VCaP (cell line): ENCODE results near the gene RALGAPA1.
A peak's percentile ranks its signal among the peaks of the same experiment; 100 is the strongest.

Experiments
- H3K27ac ChIP-seq: fragments of 450-650 bp; 2 replicates; pipeline ENCODE4 v1.5.1; 2017
- CTCF ChIP-seq: fragments of 450-650 bp; conservative IDR thresholded peaks from 2 replicates; pipeline ENCODE4 v1.5.1; 2017; ENCODE audit warnings: mild to moderate bottlenecking, moderate library complexity

The RALGAPA1 gene

GRCh38 chr14:35725930-35726329 is 83.2 kb downstream of the RALGAPA1 start:
- no peak for TF ChIP-seq CTCF

GRCh38 chr14:35715079-35715478 is 94.0 kb downstream of the RALGAPA1 start:
- no peak overlapping the region for H3K27ac ChIP-seq
- no peak for TF ChIP-seq CTCF

More at GRCh38 chr14:35725930-35726329, 83.2 kb downstream of the RALGAPA1 start:
- H3K27ac ChIP-seq = peak overlapping the region; percentile 43

GRCh38 chr14:35712466-35712865 is 96.6 kb downstream of the RALGAPA1 start:
- H3K27ac ChIP-seq = no peak overlapping the region
- TF ChIP-seq CTCF = no peak

- H3K27ac ChIP-seq = no peak overlapping the region
- no peak for TF ChIP-seq CTCF
Observed at GRCh38 chr14:35708062-35708461, 101.0 kb downstream of the RALGAPA1 start.

- H3K27ac ChIP-seq = no peak overlapping the region
- no peak for TF ChIP-seq CTCF
Observed at GRCh38 chr14:35705636-35706035, 103.5 kb downstream of the RALGAPA1 start.

- no peak for TF ChIP-seq CTCF
- no peak overlapping the region for H3K27ac ChIP-seq
Observed at GRCh38 chr14:35704793-35705493, 104.2 kb downstream of the RALGAPA1 start.

GRCh38 chr14:35701531-35701930 is 107.6 kb downstream of the RALGAPA1 start:
- TF ChIP-seq CTCF = no peak
- H3K27ac ChIP-seq = no peak overlapping the region
